A673 (cell line): ENCODE results near the gene GABRB1. TPM values are rescaled to one million over a fixed set of nuclear protein-coding genes. Genes with fewer than 3 reads are reported as not detected.

Experiments used
- BruUV-seq: library from RNA; stranded (reverse); fragments of 400-500 nt; replicated peaks from 2 replicates; lab custom pipeline; 2021; lab: Mats Ljungman, UMichigan
- CTCF ChIA-PET: fragments of 300-600 bp; sonication (Branson Sonifier 250); formaldehyde crosslinking; loops from one replicate; lab custom pipeline; 2022; ENCODE audit warnings: antibody characterized with exemption; lab: Charles Lee
- POLR2A ChIA-PET: fragments of 300-600 bp; sonication (Branson Sonifier 250); formaldehyde crosslinking; loops from one replicate; lab custom pipeline; 2022; ENCODE audit warnings: antibody characterized with exemption; ENCODE audit not compliant: low non-redundant PET; lab: Charles Lee
- DNase-seq: peaks from one replicate; pipeline ENCODE4 v3.0.0-alpha.2; 2015; ENCODE audit warnings: low spot score
- H3K27ac ChIP-seq: fragments of 200-600 bp; sonication (generic); 2 replicates; pipeline ENCODE4 v1.5.1; 2016; ENCODE audit warnings: mixed run types, low read depth, mild to moderate bottlenecking, mixed read lengths, antibody characterized with exemption, low read length; ENCODE audit not compliant: poor library complexity, severe bottlenecking
- H3K27me3 ChIP-seq: fragments of 200-600 bp; sonication (generic); replicated peaks from 2 replicates; pipeline ENCODE4 v1.6.1; 2017; ENCODE audit warnings: mixed run types, low read depth, mild to moderate bottlenecking, mixed read lengths, antibody characterized with exemption, low read length; ENCODE audit not compliant: insufficient read depth, poor library complexity
- H3K36me3 ChIP-seq: fragments of 200-600 bp; sonication (generic); 2 replicates; pipeline ENCODE4 v1.6.1; 2016; ENCODE audit warnings: mixed run types, mild to moderate bottlenecking, mixed read lengths, antibody characterized with exemption, low read length; ENCODE audit not compliant: insufficient read depth, poor library complexity, severe bottlenecking
- H3K4me1 ChIP-seq: fragments of 200-600 bp; sonication (generic); 2 replicates; pipeline ENCODE4 v1.6.1; 2017; ENCODE audit warnings: mixed run types, mild to moderate bottlenecking, mixed read lengths, antibody characterized with exemption, low read length; ENCODE audit not compliant: insufficient read depth, poor library complexity, severe bottlenecking
- H3K4me3 ChIP-seq: fragments of 200-600 bp; sonication (generic); 2 replicates; pipeline ENCODE4 v1.5.1; 2016; ENCODE audit warnings: low read depth, mixed run types, mild to moderate bottlenecking, mixed read lengths, low read length; ENCODE audit not compliant: poor library complexity, severe bottlenecking
- H3K9me3 ChIP-seq: fragments of 200-600 bp; sonication (generic); 2 replicates; pipeline ENCODE4 v1.6.1; 2016; ENCODE audit warnings: mixed run types, low read depth, mild to moderate bottlenecking, mixed read lengths, antibody characterized with exemption, low read length; ENCODE audit not compliant: poor library complexity, severe bottlenecking
- CTCF ChIP-seq: fragments of 300-800, 200-600 bp; sonication (generic); conservative IDR thresholded peaks from 2 replicates; pipeline ENCODE4 v1.5.1; 2017; ENCODE audit warnings: low read depth, mild to moderate bottlenecking, antibody characterized with exemption, low read length, moderate library complexity, mixed read lengths
- EZH2 ChIP-seq: fragments of 200-600 bp; sonication (generic); IDR thresholded peaks from 2 replicates; pipeline ENCODE4 v1.6.1; 2017; ENCODE audit warnings: borderline replicate concordance, low read depth, mild to moderate bottlenecking, mixed read lengths, antibody characterized with exemption, low read length; ENCODE audit not compliant: poor library complexity, severe bottlenecking
- intact Hi-C: fragments of 100-400 bp; cut with micrococcal nuclease; formaldehyde crosslinking; loops from one replicate; pipeline ENCODE4 v1.10.0; 2022; ENCODE audit not compliant: unreplicated experiment
- total RNA-seq: library from RNA; stranded (reverse); gene quantifications from 2 replicates; pipeline ENCODE4 v1.2.3, GENCODE V29; 2021

GABRB1 gene
- total RNA-seq, 1 experiment from 2014 or later = 1.0 TPM

- Histone ChIP-seq H3K4me1 (no peaks in the 10 kb centered on the region), H3K27ac (no peak overlapping the region), H3K4me3 (no peak overlapping the region), H3K9me3 (no peaks in the 10 kb centered on the region), H3K27me3 (no peaks in the 10 kb centered on the region), H3K36me3 (no peaks in the 10 kb centered on the region)
- intact Hi-C loops = no loop called here
- CTCF ChIA-PET = no interaction called here
- POLR2A ChIA-PET = no interaction called here
- TF ChIP-seq CTCF = no peak
- no peak for TF ChIP-seq EZH2
- DNase-seq = no peak
- BruUV-seq = no TSS peak
These were observed 18.0 kb upstream of the GABRB1 start for GRCh38 chr4:47013373-47013772.

GRCh38 chr4:47017081-47017480 lies 14.3 kb upstream of the GABRB1 start:
- Histone ChIP-seq H3K9me3 (no peaks in the 10 kb centered on the region), H3K27ac (no peak overlapping the region), H3K4me3 (no peak overlapping the region), H3K36me3 (no peaks in the 10 kb centered on the region), H3K27me3 (no peaks in the 10 kb centered on the region), H3K4me1 (no peaks in the 10 kb centered on the region)
- TF ChIP-seq CTCF = no peak
- no peak for TF ChIP-seq EZH2
- CTCF ChIA-PET = no interaction called here
- intact Hi-C loops = no loop called here
- BruUV-seq = no TSS peak
- POLR2A ChIA-PET = no interaction called here
- no peak for DNase-seq

- no TSS peak for BruUV-seq
- CTCF ChIA-PET = no interaction called here
- intact Hi-C loops = no loop called here
- H3K9me3 ChIP-seq = no peaks in the 10 kb centered on the region
- TF ChIP-seq EZH2 (no peak), CTCF (no peak)
- no peak for DNase-seq
- POLR2A ChIA-PET = no interaction called here
- no peak overlapping the region for H3K4me3 ChIP-seq
- H3K27ac ChIP-seq = no peak overlapping the region
- H3K27me3 ChIP-seq = no peaks in the 10 kb centered on the region
- H3K36me3 ChIP-seq = no peaks in the 10 kb centered on the region
- no peaks in the 10 kb centered on the region for H3K4me1 ChIP-seq
These were observed 13.9 kb upstream of the GABRB1 start for GRCh38 chr4:47017494-47017893.
